Suprapubic skin (tissue), 4 donors: ENCODE measurements around the gene NELL1.

Source experiments
- CTCF ChIP-seq, 2 donors: fragments of 200-600 bp in 1 of 2; fragments of 450-650 bp in 1 of 2; sonication (generic) in 1 of 2; IDR thresholded peaks; one replicate each; pipeline ENCODE4 v1.5.1; 2016 to 2019; ENCODE audit warnings: antibody characterized with exemption in 2 of 2, mild to moderate bottlenecking in 1 of 2, moderate library complexity in 1 of 2
- EP300 ChIP-seq: sonication (generic); formaldehyde crosslinking; IDR thresholded peaks from one replicate; pipeline ENCODE4 v1.6.1; 2017; ENCODE audit warnings: antibody characterized with exemption
- POLR2AphosphoS5 ChIP-seq, 3 donors: sonication (generic); formaldehyde crosslinking; IDR thresholded peaks; one replicate each; pipeline ENCODE4 v1.6.1; 2017; ENCODE audit warnings: antibody characterized with exemption in 3 of 3

- no peak for TF ChIP-seq CTCF (IDR thresholded peaks at IDR 0.05)
- TF ChIP-seq POLR2AphosphoS5 (IDR thresholded peaks at IDR 0.05), result no peak
- TF ChIP-seq EP300, result no peak
Measured at GRCh38 chr11:21564833-21565682, 895.7 kb downstream of the NELL1 start.
